Panc1 (cell line): ENCODE data around the gene TRIM8. TPM values are rescaled to one million over a fixed set of nuclear protein-coding genes. Genes with fewer than 3 reads are reported as not detected.
A peak's percentile ranks its signal among the peaks of the same experiment; 100 is the strongest.

Experiments
- ATAC-seq: fragments of 200-7000 bp; cut with Tn5 transposase; 2 replicates; pipeline ENCODE4 v1.9.1; 2020; ENCODE audit warnings: mild to moderate bottlenecking, moderate library complexity
- BruUV-seq: library from RNA; stranded (reverse); fragments of 400-500 nt; replicated peaks from 2 replicates; lab custom pipeline; 2021; lab: Mats Ljungman, UMichigan
- CTCF ChIA-PET: fragments of 300-600 bp; sonication (Branson Sonifier 250); formaldehyde crosslinking; loops from one replicate; lab custom pipeline; 2022; ENCODE audit warnings: antibody characterized with exemption; lab: Charles Lee
- POLR2A ChIA-PET: fragments of 300-600 bp; sonication (Branson Sonifier 250); formaldehyde crosslinking; loops from one replicate; lab custom pipeline; 2022; ENCODE audit warnings: antibody characterized with exemption; lab: Charles Lee
- DNase-seq: peaks from one replicate; pipeline ENCODE4 v3.0.0-alpha.2; 2010; ENCODE audit warnings: low read depth, low spot score
- H3K27ac ChIP-seq: 2 replicates; pipeline ENCODE4 v1.5.1; 2011; ENCODE audit warnings: mild to moderate bottlenecking, low read length, inconsistent platforms
- H3K27me3 ChIP-seq: fragments of 200-500 bp; sonication (Bioruptor generic); 2 replicates; pipeline ENCODE4 v1.6.0; 2014; ENCODE audit warnings: low read length, inconsistent platforms; ENCODE audit not compliant: control insufficient read depth, insufficient read depth
- H3K36me3 ChIP-seq: fragments of 200-500 bp; sonication (Bioruptor generic); 2 replicates; pipeline ENCODE4 v1.5.1; 2014; ENCODE audit warnings: inconsistent platforms, mild to moderate bottlenecking, low read length, moderate library complexity; ENCODE audit not compliant: control insufficient read depth, insufficient read depth
- H3K4me1 ChIP-seq: 2 replicates; pipeline ENCODE4 v1.5.1; 2011; ENCODE audit warnings: inconsistent platforms, mild to moderate bottlenecking, low read length, moderate library complexity; ENCODE audit not compliant: control insufficient read depth, insufficient read depth
- H3K4me3 ChIP-seq, 2 experiments: 2 replicates each; pipeline ENCODE4 v1.5.1; 2011 to 2012; ENCODE audit warnings: low read depth in 2 of 2, low read length in 2 of 2, mild to moderate bottlenecking in 2 of 2, inconsistent platforms in 1 of 2, moderate library complexity in 1 of 2
- H3K9me3 ChIP-seq: fragments of 200-500 bp; sonication (Bioruptor generic); 2 replicates; pipeline ENCODE4 v1.5.1; 2014; ENCODE audit warnings: low read depth, mild to moderate bottlenecking, inconsistent platforms, low read length, moderate library complexity; ENCODE audit not compliant: control insufficient read depth, insufficient read depth
- POLR2AphosphoS5 ChIP-seq: IDR thresholded peaks from 2 replicates; pipeline ENCODE4 v1.6.1; 2012; ENCODE audit warnings: mild to moderate bottlenecking, low read depth, low read length, moderate library complexity
- SIN3A ChIP-seq: IDR thresholded peaks from 2 replicates; pipeline ENCODE4 v1.6.1; 2012; ENCODE audit warnings: low read depth, mild to moderate bottlenecking, low read length, moderate library complexity, borderline replicate concordance; ENCODE audit not compliant: insufficient read depth
- TCF7L2 ChIP-seq: IDR thresholded peaks from 2 replicates; pipeline ENCODE4 v1.6.1; 2011; ENCODE audit warnings: mild to moderate bottlenecking, low read depth, low read length, inconsistent platforms
- in situ Hi-C: cut with HindIII; loops from 2 replicates; pipeline ENCODE4 v1.10.0; 2016; ENCODE audit warnings: low sequenced_read_pairs, low pct_unique_long_range_greater_than_20kb
- intact Hi-C: fragments of 100-400 bp; cut with micrococcal nuclease; formaldehyde crosslinking; loops from one replicate; pipeline ENCODE4 v1.10.0; 2022; ENCODE audit not compliant: unreplicated experiment
- total RNA-seq: library from RNA; stranded (reverse); gene quantifications from one replicate; pipeline ENCODE4 v1.2.1, GENCODE V29; 2021; ENCODE audit not compliant: unreplicated experiment
- TF ChIP-seq, protein P1 (sequence below), 2 experiments: IDR thresholded peaks; 2 replicates each; pipeline ENCODE4 v1.6.1; 2011 to 2012; ENCODE audit warnings: low read depth in 2 of 2, control low read depth in 1 of 2, low read length in 1 of 2, mild to moderate bottlenecking in 1 of 2, moderate library complexity in 1 of 2; ENCODE audit not compliant: insufficient read depth in 1 of 2
- TF ChIP-seq, protein P2 (sequence below): fragments of 450-650 bp; IDR thresholded peaks from 2 replicates; pipeline ENCODE4 v1.5.1; 2017; ENCODE audit warnings: mild to moderate bottlenecking

TRIM8 gene
- total RNA-seq, 1 experiment from 2014 or later: 54.4 TPM

DNA sequence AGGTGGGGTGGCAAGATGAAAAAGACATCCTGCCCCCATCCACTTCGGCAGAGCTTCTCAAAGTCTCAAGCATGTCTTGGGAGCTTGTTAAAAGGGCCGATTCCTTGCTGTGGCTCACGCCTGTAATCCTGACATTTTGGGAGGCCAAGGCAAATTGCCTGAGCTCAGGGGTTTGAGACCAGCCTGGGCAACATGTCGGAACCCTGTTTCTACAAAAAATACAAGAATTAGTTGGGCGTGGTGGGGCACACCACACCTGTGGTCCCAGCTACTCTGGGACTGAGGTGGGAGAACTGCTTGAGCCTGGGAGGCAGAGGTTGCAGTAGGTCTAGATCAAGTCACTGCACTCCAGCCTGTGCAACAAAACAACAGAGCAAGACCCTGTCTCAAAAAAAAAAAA is 14.5 kb downstream of the TRIM8 start:
- Histone ChIP-seq H3K27ac (no peak overlapping the region), H3K27me3 (no peaks in the 10 kb centered on the region), H3K4me3 (no peak overlapping the region), H3K4me1 (peaks cover 16% of the 10 kb centered on the region), H3K36me3 (peaks cover 7% of the 10 kb centered on the region; the same call in 1 of the 2 replicates), H3K9me3 (no peaks in the 10 kb centered on the region)
- intact Hi-C loops (no loop called here), in situ Hi-C loops (no loop called here)
- DNase-seq (no peak), ATAC-seq (no peak)
- no TSS peak for BruUV-seq
- ChIA-PET POLR2A (interaction anchor here (0.5 kb wide), 1 partner anchor 616 kb away, joined by 10 read pairs; no protein-coding TSS in a partner anchor), CTCF (interaction anchor here (0.6 kb wide), 1 partner anchor 19 kb away, joined by 4 read pairs; no protein-coding TSS in a partner anchor)
- TF ChIP-seq TCF7L2 (no peak), SIN3A (no peak), POLR2AphosphoS5 (no peak)
- TF ChIP-seq, protein P1, sequence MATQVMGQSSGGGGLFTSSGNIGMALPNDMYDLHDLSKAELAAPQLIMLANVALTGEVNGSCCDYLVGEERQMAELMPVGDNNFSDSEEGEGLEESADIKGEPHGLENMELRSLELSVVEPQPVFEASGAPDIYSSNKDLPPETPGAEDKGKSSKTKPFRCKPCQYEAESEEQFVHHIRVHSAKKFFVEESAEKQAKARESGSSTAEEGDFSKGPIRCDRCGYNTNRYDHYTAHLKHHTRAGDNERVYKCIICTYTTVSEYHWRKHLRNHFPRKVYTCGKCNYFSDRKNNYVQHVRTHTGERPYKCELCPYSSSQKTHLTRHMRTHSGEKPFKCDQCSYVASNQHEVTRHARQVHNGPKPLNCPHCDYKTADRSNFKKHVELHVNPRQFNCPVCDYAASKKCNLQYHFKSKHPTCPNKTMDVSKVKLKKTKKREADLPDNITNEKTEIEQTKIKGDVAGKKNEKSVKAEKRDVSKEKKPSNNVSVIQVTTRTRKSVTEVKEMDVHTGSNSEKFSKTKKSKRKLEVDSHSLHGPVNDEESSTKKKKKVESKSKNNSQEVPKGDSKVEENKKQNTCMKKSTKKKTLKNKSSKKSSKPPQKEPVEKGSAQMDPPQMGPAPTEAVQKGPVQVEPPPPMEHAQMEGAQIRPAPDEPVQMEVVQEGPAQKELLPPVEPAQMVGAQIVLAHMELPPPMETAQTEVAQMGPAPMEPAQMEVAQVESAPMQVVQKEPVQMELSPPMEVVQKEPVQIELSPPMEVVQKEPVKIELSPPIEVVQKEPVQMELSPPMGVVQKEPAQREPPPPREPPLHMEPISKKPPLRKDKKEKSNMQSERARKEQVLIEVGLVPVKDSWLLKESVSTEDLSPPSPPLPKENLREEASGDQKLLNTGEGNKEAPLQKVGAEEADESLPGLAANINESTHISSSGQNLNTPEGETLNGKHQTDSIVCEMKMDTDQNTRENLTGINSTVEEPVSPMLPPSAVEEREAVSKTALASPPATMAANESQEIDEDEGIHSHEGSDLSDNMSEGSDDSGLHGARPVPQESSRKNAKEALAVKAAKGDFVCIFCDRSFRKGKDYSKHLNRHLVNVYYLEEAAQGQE (IDR thresholded peaks at IDR 0.05; ENCODE audit: insufficient read depth in 1 of 2, low read depth in 2 of 2, low read length in 1 of 2): no peak
- TF ChIP-seq, protein P2, sequence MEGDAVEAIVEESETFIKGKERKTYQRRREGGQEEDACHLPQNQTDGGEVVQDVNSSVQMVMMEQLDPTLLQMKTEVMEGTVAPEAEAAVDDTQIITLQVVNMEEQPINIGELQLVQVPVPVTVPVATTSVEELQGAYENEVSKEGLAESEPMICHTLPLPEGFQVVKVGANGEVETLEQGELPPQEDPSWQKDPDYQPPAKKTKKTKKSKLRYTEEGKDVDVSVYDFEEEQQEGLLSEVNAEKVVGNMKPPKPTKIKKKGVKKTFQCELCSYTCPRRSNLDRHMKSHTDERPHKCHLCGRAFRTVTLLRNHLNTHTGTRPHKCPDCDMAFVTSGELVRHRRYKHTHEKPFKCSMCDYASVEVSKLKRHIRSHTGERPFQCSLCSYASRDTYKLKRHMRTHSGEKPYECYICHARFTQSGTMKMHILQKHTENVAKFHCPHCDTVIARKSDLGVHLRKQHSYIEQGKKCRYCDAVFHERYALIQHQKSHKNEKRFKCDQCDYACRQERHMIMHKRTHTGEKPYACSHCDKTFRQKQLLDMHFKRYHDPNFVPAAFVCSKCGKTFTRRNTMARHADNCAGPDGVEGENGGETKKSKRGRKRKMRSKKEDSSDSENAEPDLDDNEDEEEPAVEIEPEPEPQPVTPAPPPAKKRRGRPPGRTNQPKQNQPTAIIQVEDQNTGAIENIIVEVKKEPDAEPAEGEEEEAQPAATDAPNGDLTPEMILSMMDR: no peak

DNA sequence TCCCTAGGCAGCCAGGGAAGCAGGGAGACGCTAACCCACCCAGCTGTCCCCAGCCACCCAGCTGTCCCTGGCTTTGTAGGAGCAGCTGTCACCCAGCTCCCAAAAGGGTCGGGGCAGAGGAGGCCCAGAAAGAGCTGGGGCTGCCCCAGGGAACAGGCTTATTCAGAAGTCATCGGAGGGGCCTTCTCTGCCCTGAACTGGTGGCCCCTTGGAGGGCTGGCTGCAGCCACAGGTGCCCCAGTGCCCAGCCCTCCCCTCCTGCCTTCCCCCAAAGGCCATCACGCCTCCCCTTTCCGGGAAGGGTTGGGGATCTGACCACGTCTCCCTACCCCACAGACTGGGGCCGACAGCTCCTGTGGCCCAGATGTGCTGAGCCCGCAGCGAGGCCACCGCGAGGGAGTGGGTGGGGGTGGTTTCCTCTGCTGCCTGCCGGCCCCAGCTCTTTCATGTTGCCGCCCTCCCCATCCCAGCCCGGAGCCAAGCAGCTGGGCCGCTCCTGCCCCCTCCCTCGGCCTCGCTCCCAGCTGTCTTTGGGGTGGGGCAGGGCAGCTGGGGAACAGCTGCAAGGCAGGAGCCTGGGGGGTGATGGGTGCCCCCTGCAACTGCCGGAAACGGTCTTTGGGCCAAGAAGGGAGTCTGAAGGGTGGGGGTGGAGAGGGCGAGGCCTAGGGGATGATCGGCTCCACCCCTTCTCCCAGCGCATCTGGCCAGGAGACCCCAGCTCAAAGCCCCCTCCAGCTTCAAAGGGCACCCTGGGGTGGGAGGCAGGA is 16.8 kb downstream of the TRIM8 start:
- ATAC-seq (peak; percentile 63), DNase-seq (no peak)
- in situ Hi-C loops (no loop called here), intact Hi-C loops (no loop called here)
- ChIA-PET POLR2A (interaction anchor here (0.6 kb wide), 2 partner anchors 16 to 53 kb away, joined by 5 to 13 read pairs; partner anchors contain the start of genes ARL3 and TRIM8), CTCF (interaction anchor here (0.7 kb wide), 1 partner anchor 9 kb away, joined by 3 read pairs; no protein-coding TSS in a partner anchor)
- Histone ChIP-seq H3K36me3 (no peaks in the 10 kb centered on the region), H3K27ac (no peak overlapping the region), H3K27me3 (no peaks in the 10 kb centered on the region), H3K9me3 (no peaks in the 10 kb centered on the region), H3K4me3 (no peak overlapping the region), H3K4me1 (peaks cover 16% of the 10 kb centered on the region)
- BruUV-seq: no TSS peak
- TF ChIP-seq TCF7L2: peak; percentile 87
- TF ChIP-seq, protein P2: no peak
